Tibial nerve (tissue), 4 donors: ENCODE data around the gene KIAA1958.

ENCODE experiments used
- CTCF ChIP-seq, 5 experiments: fragments of 200-600 bp in 3 of 5; fragments of 450-650 bp in 2 of 5; sonication (generic) in 3 of 5; IDR thresholded peaks; one replicate each; pipeline ENCODE4 v1.5.1; 2016 to 2019; ENCODE audit warnings: antibody characterized with exemption in 5 of 5, mild to moderate bottlenecking in 3 of 5, moderate library complexity in 2 of 5
- EP300 ChIP-seq, 2 donors: sonication (generic); formaldehyde crosslinking; IDR thresholded peaks; one replicate each; pipeline ENCODE4 v1.6.1; 2017; ENCODE audit warnings: antibody characterized with exemption in 2 of 2, mild to moderate bottlenecking in 1 of 2
- POLR2A ChIP-seq, 2 donors: fragments of 450-650 bp; IDR thresholded peaks; one replicate each; pipeline ENCODE4 v1.6.1; 2017; ENCODE audit warnings: antibody characterized with exemption in 2 of 2, mild to moderate bottlenecking in 2 of 2, moderate library complexity in 2 of 2

GRCh38 chr9:112712678-112713077, 226.1 kb downstream of the KIAA1958 start:
- TF ChIP-seq CTCF (IDR thresholded peaks at IDR 0.05) (no peak), EP300 (IDR thresholded peaks at IDR 0.05) (no peak), POLR2A (IDR thresholded peaks at IDR 0.05) (no peak)
